Activated CD4-positive, alpha-beta T cell treated with anti-CD3 and anti-CD28 coated beads, Interleukin-10, Interleukin-2, amounts not matched to agents 100 ng/mL and 50 ng/mL, durations not matched to agents 16 hours and 8 hours (primary cell): Measurements from ENCODE around the gene SLC38A4.

Experiments used
- DNase-seq: peaks from one replicate; pipeline ENCODE4 v3.0.0-alpha.2; 2020

SLC38A4 gene

DNA sequence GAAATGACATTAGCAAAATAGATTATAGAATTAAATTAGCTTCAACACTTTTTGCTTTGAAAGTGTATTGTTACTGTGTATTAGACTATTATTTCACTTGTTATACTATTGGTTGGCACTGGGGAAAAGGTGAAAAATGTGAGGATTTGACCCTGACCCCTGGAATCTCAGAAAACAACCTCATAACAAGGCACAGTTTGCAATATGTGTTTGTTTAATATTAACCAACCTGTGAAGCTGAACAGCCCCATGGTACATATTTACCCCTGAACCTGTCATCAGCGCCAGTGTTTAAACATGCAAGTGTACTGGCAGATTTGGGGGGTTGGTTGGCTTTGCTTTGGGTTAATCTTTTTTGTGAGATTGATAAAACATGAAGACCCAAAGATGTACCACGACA, 11.7 kb downstream of the SLC38A4 start:
- DNase-seq = no peak

DNA sequence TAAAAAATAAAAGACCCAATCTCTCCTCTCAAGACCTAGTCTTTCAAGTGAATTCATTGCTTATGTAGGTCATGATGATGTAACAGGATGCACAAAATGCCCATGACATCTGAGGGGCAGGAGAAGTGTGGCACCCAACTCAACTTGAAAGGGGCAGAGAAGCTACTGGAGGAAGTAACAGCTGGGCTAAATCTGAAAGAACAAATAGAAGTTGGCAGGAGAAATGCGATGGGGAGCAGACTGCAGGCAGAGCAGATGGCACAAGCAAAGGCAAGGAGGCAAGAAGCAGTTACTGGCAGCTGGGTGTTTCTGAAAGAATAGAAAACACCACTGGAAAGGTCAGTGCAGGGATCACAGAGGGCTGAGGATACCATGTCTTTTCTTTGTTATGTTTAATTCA, 14.6 kb downstream of the SLC38A4 start:
- DNase-seq = peak; percentile 26

DNA sequence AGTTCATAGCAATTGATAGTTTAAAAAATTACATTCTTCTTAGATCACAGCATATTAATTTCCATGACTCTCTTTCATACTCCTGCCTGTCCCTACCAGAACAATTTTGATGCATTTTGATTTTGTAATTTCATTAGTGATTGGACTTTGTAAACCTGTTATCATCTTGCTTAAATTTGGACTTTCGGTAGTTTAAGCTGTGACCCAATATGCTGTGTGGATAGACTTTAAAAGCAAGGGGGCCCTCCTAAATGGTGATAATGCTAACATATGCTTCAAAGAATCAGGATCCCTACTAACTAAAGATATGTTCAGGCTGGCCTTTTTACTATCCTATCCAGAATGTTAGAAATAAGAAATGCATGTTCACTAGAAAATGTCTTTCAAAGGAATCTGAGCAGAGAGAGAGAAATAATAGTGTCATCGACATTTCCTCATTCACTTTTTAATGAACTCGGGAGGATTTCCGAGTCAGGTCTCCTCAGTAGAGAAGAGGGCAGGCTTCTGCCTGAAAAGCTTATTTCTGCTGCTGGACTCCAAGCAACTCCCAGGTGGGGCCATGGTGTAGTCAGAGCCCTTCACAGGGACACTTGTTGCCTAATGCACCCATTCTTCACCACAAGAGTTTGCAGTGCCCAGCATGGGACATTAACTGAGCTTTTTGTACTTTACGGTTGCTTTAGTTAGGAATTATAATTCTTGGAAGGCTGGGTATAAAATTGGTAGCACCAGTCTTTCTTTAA, 16.7 kb downstream of the SLC38A4 start:
- DNase-seq = no peak

DNA sequence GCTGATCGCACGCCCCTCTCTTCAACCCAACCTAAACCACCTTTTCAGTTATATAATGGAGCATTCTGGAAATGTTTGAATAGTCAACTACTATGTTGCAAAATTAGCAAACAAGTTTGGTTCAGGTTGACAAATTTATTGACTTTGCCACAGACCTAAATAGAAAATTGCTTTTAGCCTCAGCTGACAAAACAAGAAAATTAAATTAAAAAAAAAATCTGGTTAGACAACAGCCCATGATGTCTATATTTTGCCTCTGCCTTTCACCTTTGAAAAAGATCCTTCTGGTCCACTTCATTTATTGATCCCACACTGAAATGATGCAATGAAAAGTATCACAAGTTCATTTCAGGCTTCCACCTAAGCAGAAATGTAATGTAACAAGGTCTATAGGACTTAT, 17.5 kb downstream of the SLC38A4 start:
- DNase-seq = no peak

DNA sequence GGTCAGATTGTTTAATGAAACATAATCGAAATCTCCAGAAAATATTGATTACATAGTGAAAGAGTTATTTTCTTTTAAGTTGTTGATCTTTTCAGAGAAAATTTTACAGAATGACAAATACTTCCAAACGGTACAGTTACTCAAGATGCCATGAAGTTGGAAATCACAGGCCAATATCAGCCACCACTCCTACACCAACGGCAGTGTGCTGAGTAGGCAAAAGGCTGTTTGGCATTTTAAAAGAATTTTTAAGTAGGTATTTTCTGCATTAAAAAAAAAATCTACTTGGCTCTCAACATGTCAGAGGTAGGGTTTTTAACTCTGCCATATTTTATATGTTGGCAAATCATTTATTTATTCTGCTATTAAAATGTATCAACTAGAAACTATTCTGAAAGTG, 21.7 kb downstream of the SLC38A4 start:
- DNase-seq = no peak

DNA sequence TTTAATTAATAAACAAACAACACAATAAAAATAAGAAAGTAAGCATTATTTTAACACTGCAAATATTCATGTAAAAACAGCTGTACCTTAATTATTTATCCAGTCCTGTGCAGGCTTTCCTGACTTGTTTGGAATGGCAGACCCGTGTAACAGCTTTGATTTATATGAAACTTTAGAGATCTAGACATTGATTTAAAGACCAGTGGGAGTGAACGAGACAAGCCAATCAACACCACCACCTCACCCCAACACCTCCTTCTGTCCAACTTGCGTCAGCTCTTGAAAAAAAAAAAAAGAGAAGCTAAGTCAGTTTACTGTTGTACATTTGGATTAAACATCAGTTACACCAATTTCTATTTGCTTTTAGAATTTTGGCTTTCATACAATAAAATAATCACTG, 22.3 kb downstream of the SLC38A4 start:
- DNase-seq = no peak

DNA sequence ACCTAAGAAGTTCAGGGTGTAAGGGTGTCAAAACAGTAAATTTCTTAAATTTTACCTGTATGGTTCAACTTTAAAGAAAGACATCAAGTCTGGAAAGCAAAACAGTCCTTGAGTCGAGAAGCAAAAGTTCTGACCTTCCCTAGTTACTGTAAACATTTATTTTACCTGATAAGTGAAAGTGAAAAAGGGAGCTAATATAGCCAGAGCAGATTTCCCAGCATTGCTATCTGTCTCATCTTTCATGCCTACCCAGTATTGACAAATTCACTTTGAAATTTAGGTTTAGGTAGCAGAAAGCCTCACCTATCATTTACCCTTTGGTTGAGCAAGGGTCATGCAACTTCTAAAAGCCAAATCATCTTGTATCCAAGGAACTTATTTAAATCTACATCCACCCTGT, 24.5 kb downstream of the SLC38A4 start:
- no peak for DNase-seq

DNA sequence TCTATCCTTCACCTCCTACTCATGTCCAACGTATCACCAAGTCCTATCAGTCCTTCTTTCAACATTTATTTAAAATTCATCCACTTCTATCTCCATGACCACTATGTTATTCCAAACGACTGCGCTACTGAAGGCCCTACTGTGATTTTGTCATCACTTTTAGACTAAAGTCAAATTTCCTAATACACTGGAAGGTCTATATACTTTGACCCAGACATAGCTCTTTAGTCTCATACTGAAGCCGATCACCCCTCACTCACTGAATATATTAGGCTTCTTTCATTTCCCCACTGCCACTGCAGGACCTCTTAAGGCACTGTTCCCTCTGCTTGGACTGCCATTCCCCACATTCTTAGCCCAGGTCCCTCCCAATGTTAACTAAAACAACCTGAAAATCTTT, 25.6 kb downstream of the SLC38A4 start:
- DNase-seq = no peak

DNA sequence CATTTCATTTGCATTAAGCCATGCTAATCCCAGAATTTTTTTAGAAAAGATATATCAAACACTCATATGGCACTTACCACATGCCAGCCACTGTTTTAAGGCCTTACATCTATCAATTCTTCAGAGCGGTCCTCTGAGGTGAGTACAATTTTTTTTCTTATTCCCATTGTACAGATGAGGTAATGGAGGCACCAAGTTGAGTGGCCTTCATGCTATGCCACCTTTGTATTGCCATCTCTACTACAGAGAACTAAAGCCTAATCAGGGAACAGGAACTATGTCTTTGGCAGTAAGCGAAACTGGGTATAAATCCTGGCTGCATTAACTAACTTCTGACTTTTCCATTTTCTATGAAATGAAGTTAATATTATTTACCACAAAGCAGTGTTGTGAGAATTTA, 27.1 kb downstream of the SLC38A4 start:
- DNase-seq = no peak

DNA sequence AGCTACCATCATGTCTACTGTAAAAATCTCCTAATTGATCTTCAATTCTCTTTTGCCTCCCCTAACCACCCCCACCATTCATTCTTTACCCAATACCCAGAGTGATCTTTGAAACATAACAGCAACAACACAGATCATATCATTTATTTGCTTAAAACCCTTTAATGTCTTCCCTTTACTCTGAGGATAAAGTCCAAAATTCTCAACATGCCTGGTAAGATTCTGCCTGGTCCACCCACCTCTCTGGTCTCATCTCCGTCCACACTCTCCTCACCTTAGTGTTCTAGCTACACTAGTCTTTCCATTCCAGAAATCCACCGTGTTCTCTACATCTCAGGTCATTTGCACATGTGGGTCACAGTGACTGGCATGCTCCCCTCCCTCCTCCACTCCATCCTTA, 27.7 kb downstream of the SLC38A4 start:
- DNase-seq = no peak

DNA sequence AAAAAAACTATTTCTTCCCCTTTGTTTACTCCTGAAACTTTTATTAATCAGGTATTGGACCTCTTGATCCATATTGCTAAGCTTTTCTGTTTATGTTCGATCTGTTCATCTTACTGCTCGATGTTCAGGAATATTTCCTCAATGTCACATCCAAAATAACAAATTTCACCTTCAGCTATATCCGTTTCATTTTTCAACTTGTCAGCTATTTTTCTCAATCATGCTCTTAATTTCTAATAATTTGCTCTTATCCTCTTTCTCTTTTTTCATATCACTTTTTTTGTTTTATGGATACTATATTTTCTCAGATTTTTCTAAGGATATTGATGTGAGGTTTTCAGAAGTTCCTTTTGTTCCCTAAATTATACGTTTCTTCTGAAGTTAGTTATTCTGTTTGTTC, 29.8 kb downstream of the SLC38A4 start:
- no peak for DNase-seq

DNA sequence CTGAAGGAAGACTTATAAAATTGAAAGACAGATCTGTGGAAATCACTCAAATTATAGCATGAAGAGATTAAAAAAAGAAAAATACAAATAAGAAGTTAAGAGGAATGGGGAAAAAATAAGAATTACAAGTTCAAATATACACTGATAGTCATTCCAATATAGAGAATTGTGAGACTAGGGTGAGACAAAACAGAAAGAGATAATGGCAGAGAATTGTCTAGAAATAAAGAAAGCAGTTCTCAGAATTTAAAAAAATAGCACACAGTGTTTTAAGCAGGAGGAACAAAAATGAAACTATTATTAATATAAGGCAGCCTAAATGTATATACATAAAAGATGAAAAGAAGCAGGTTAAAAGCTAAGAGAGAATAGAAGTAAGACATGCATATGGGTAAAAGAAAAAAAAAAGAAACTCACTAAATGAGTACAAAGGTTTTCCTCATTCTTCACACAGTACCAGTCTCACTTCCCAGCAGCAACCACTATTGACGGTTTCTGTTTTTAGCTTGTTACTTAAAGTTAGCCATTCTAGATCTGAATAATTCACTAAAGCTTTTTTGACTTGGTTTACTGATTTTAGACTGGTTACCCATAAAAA, 31.1 kb downstream of the SLC38A4 start:
- peak; percentile 71 for DNase-seq

DNA sequence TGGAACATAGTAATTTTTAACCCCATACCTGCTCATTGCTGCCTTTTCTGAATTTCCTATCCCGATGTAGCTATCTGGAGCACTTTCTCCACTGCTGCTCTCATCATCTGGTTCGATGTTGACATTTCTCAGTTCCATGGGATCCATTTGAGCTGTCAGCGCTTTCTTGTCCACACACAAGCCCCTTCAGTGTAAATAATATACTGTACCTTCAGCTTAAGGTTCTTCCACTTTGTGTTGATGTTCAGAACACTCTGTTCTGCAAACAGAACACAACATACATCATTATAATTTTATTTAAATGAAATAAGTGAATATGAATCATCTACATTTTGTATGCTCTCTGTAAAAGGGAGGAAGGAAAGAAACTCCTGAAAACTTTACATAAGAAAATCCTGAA, 32.9 kb downstream of the SLC38A4 start:
- DNase-seq = no peak

DNA sequence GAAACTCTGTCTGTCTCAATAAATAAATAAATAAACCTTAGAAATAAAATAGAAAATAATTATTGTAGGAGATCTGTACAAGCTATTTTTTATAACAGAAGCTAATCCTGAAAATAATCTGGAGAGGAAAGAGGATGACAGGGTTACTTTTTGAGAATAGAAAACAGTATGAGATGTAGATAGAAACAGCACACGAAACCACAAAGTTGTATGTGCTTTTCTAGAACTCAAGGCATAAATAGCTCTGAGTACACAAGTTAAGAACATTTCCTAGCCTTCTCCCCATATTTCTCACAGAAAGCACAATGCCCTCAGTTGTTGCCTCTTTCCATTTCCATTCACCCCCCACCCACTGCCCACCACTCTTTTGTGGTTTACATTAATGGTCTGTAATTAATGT, 35.7 kb downstream of the SLC38A4 start:
- DNase-seq = no peak

DNA sequence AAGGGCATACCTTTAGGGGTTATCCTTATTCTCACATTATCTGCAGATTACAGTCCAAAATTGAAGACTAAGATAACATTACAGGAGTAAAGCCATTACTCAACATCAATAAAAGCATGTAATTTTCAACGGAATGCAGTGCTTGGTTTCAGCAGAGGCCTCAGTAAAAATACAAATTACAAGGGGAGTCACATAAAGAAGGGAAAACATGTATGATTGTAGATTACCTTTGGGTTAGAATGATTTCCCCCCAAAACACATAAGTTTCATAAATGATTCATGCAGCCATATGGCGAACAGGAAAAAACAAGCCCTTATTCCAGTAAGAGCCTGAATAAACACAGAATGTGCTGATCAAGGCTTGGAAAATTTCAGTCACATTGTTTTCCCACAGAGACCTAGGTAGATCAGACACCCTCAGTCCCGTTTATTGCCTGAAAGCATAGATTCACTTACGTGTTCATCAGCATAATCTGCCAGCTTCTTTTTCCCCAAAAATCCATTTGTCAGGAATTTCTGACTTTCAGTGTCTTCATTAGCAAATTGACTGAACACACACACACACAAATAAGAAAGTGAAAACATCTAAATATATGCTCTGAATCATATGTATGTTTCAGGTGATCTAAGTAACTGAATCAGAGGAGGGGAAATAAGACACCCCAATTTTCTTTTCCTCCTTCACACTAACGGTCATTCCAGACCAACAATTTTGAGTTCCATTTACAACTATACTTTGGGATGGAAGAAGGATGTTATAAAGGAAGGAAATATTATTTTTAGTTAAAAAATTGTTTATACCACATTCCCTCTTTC, 37.5 kb downstream of the SLC38A4 start:
- no peak for DNase-seq

DNA sequence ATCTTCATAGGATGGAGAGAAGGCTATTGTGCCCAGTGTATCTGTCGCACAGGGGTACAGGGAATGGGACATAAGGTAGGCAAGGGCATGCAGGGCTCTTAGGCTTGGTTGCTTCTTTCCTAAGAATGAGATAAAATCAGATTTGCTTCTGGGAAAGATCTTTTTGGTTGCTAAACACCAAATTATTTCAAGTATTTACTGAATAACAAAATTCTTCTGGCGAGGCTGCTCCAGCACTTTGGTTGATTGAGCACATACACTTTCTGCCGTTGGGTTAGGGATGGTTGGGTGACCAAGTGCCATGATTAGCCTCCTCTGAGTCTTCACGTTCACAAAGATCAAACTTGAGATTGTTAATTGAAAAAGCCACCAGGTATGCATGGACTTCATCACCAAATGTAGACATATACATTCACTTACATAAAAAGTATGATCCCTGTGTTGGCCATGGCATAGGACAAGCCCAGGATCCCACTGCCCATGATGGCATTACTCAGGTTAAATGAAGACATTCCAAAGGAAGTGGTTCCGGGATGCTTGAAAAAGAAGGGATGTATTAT, 38.2 kb downstream of the SLC38A4 start:
- DNase-seq = no peak

DNA sequence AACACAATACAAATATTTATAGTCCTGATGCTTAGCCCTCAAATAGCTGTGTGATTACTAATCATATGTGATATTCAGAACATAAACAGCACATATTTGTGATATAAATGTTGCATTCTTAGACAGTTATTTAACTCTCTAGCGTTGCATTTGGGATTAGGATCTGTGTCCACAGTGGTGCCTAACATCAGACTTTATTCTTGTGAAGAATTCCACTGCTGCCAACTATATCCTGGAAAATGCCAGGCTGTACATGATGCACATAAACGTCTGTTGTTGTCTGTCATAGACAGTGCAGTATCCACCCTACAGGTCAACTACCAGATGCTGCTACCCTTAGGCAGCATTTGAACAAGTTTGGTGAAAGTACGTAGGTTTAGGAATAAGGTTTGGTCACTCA, 39.0 kb downstream of the SLC38A4 start:
- no peak for DNase-seq

DNA sequence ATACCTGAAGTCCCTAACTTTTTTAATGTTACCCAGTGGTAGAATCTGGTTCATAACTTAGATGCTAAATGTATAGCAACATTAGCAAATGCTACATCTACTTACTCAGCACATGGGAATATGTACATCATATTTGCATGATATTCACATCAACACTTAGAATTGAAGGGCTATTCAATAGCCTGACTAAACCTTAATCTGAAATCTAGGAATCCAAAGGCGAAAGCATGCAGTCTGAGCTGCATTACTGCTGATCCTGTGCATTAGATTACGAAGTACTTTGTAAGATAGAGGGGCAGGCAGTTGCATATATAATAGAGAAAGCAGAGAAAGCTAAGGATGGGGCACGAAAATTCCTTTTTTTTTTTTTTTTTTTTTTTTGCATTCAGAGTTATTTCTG, 40.4 kb downstream of the SLC38A4 start:
- no peak for DNase-seq

DNA sequence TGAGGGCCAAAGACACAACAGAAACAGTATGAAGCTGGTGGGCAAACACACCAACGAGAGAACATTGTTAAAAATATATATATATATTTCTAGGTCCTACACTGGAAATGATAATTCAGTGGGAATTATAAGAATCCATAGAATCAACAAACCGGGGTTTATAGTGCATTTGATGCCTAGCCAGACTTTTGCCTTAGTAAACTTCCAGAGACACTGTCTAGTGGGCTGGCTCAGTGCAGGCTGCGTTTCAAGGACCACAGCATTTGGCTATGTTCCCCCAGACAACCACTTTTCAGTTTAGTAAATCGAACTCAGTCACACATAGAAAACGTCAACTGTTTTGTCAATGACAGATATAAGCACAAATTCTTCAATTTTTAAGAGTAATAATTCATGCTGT, 41.9 kb downstream of the SLC38A4 start:
- DNase-seq = no peak

DNA sequence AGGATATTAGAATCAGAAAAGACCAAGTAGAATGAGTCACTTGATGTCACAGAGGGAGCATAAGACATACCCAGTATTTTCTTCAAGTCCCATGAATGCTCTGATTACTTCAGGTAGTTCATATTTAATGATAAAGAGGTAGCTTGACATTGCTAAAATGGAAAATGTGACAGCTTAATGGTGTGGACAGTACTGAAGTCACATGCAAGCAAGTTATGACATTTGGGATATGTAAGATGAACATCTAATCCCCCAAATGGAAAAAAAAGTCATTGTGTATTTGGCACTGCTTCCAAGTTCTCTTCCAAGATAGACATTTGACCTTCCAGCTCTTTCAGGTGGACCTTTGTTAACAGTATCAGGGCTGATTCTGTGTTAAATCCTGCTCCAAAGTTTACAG, 45.9 kb downstream of the SLC38A4 start:
- no peak for DNase-seq

DNA sequence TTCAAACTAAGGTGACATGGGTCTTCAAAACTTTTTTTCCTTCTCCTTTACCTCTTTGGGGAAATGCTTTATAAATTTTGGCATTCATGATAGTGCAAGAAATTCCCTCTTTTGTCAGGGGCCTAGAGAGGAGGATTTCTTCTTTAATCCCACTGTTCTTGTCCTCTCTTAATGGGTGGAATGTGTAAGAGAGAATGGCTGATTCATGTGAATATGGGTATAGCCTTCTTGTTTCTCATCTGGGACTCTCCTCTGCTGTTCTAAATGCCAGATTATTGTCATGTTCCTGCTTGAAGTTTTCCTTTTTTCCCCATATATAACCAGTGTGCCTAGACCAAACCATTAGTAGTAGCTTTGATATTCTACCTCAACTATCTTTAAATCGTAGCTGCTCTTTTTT, 46.7 kb downstream of the SLC38A4 start:
- no peak for DNase-seq

DNA sequence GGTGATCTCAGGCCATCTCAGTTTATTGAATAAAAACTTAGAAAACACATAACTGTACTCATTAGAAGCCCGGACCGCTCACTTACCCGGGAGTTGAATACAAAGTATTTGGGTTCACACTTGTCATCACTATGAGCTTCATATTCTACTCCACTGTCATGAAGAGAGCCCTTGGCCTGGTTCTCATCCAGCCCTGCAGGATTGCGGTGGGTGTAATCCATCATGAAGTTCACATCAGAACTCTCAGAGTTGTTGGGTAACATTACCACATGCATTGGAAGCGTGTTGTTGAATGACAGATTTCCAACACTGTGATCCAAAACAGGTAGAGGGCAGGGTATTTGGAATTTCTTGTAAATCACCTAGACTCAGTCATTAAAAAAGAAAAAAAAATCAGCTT, 47.4 kb downstream of the SLC38A4 start:
- no peak for DNase-seq

DNA sequence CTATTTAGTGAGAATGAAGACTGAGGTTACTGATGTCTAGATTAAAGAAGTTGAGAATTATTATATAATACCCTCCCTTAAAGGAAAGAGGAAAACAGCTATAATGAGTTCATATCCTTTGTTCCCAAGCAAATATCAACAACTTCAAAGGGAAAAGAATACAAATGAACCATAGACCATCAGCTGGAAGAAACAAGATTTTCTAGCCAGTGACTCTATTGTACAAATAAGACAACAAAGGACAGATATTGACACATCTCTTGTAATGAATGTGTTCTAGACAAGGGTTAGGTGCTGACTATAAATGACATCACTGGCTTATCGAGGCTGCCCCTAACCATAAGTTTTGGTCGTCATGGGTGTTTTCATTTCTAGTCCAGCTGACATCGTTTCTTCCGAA, 48.2 kb downstream of the SLC38A4 start:
- DNase-seq = no peak

DNA sequence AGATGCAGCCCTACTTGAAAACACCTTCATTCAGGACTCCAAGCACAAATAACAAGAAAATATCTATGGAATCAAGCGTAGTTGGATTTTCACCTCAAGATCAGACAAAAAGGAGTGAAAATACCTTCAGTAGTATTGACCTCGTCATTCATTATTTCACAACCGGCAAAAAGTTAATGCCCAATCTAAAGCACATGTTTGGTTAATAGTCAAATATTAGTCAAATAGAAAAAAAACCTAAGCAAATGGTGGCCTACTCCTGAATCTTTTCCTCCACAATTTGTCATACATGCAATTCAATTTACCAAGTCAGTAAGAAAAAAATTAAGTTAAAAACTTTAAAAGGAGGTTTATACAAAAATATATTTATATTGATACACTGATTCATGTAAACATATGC, 50.0 kb downstream of the SLC38A4 start:
- DNase-seq = no peak
